Ascending aorta (tissue), 2 donors: ENCODE results near the gene MAML2. TPM values are rescaled to one million over a fixed set of nuclear protein-coding genes. Genes with fewer than 3 reads are reported as not detected.
"Not testable (repeated sequence)": the region's sequence is repeated elsewhere in the genome, so short reads cannot be mapped to it uniquely, and the experiment has no call there.

Source experiments
- DNase-seq, 2 donors: peaks; one replicate each; pipeline ENCODE4 v3.0.0-alpha.2; 2019; ENCODE audit warnings: low spot score in 2 of 2
- H3K27ac ChIP-seq, 2 donors: fragments of 200-600 bp; sonication (generic); one replicate each; pipeline ENCODE4 v1.5.1; 2016 to 2017; ENCODE audit warnings: mild to moderate bottlenecking in 1 of 2
- H3K27me3 ChIP-seq: fragments of 200-600 bp; sonication (generic); one replicate; pipeline ENCODE4 v1.5.1; 2017
- H3K36me3 ChIP-seq, 2 donors: fragments of 200-600 bp; sonication (generic); one replicate each; pipeline ENCODE4 v1.5.1; 2016
- H3K4me1 ChIP-seq, 2 donors: fragments of 200-600 bp; sonication (generic); one replicate each; pipeline ENCODE4 v1.5.1; 2016 to 2017; ENCODE audit warnings: mild to moderate bottlenecking in 1 of 2
- H3K4me3 ChIP-seq, 2 donors: fragments of 200-600 bp; sonication (generic); one replicate each; pipeline ENCODE4 v1.5.1; 2016 to 2017; ENCODE audit warnings: mild to moderate bottlenecking in 1 of 2
- H3K9me3 ChIP-seq, 2 donors: fragments of 200-600 bp; sonication (generic); one replicate each; pipeline ENCODE4 v1.5.1; 2016
- CTCF ChIP-seq, 3 experiments: fragments of 200-600 bp in 2 of 3; fragments of 450-650 bp in 1 of 3; sonication (generic) in 2 of 3; IDR thresholded peaks; one replicate each; pipeline ENCODE4 v1.5.1; 2016 to 2019; ENCODE audit warnings: antibody characterized with exemption in 3 of 3, mild to moderate bottlenecking in 1 of 3, moderate library complexity in 1 of 3
- intact Hi-C: fragments of 100-400 bp; cut with DNase I; formaldehyde crosslinking; loops from one replicate; pipeline ENCODE4 v1.15.1; 2023
- total RNA-seq: library from RNA; depleted of rRNA; stranded (reverse); fragments of >200 nt; gene quantifications from one replicate; pipeline ENCODE4 v1.1.0, GENCODE V29; 2016

Gene MAML2
- total RNA-seq, 1 donor from 2014 or later: 13.2 TPM

- no peak for DNase-seq
- intact Hi-C loops: no loop called here
- no peak overlapping the region for H3K27ac ChIP-seq
- H3K4me1 ChIP-seq: peaks cover 0 to 22% of the 10 kb centered on the region in 2 donors
- H3K36me3 ChIP-seq: no peaks in the 10 kb centered on the region
- no peak overlapping the region for H3K4me3 ChIP-seq
- no peaks in the 10 kb centered on the region for H3K9me3 ChIP-seq
- no peak for TF ChIP-seq CTCF (IDR thresholded peaks at IDR 0.05)
- no peaks in the 10 kb centered on the region for H3K27me3 ChIP-seq
These were observed 67.0 kb downstream of the MAML2 start for GRCh38 chr11:96275801-96276594.

DNA sequence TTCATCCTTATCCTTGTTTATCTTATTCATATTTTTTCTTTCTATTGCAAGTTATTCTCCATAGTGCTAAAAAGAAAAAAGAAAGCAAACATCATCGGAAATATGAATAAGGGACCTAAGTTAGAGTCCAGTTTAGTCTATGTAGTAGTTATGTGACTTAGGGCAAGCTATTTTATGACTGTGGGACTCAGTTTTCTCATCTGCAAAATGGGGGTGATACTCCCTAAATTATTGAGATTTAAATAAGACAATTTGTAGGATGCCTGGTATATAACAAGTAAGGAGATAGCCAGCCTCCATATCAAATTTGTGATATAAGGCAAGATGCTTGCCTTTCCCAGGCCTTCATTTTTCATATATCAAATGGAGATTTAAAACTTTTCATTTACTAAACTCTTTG is 69.5 kb downstream of the MAML2 start:
- DNase-seq: no peak
- intact Hi-C loops: loop anchor here (2.0 kb wide), 1 partner anchor 25 kb away; no protein-coding TSS in a partner anchor
- Histone ChIP-seq H3K4me1 (peaks cover 0 to 19% of the 10 kb centered on the region in 2 donors), H3K27me3 (no peaks in the 10 kb centered on the region), H3K9me3 (no peaks in the 10 kb centered on the region), H3K27ac (no peak overlapping the region), H3K36me3 (no peaks in the 10 kb centered on the region), H3K4me3 (no peak overlapping the region)
- TF ChIP-seq CTCF (IDR thresholded peaks at IDR 0.05): no peak

DNA sequence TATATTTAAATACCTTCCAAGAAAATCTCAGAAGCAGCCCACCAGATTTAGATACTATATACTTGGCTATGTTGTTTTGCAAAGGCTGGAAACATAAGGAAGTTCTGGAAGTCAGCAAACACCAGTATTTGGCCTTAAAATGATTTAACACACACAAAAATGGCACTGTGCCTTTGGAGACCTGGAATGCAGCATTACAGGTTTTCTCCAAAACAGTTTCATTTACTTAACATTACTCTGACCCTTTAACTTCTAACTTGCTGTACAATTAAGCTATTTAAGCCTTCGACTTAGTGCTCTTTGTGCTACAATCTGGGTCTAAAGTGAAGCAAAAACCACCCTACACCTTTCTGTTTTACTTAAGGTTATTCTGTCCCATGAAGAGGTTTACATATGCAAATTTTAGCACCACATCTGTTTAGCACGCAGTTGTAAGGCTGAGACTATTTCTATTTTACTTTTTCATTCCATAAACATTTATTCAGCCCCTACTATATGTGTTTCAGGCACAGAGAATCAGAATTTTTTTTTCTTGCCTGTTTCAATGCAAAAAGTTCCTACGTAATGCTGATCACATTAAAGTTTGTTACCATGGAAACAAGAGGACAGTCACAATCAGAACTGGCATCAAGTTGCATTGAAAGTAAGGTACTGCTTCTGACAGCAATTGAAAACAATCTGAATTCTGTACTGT is 70.3 kb downstream of the MAML2 start:
- Histone ChIP-seq H3K27ac (peak overlapping the region in 1 of 2 donors; percentile 27), H3K27me3 (no peaks in the 10 kb centered on the region), H3K9me3 (no peaks in the 10 kb centered on the region), H3K36me3 (no peaks in the 10 kb centered on the region), H3K4me3 (no peak overlapping the region), H3K4me1 (peaks cover 0 to 12% of the 10 kb centered on the region in 2 donors)
- intact Hi-C loops: loop anchor here (2.0 kb wide), 1 partner anchor 26 kb away; no protein-coding TSS in a partner anchor
- no peak for DNase-seq
- TF ChIP-seq CTCF (IDR thresholded peaks at IDR 0.05): no peak

DNA sequence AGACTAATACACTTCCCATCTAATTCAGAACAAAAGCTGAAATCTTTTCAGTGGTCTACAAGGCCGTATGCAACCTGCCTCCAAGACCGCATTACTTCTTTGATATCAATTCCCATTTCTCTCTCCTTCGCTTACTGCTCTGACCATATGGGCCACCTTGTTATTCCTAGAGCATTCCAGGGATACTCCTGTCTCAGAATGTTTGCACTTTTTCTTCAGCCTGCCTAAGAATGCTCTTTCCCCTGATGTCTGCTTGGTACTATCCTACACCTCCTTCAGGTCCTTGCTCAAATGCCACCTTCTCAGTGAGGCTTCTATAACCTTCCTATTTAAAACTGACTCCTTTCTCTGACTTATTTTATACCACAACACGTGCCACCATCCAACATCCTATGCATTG is 71.2 kb downstream of the MAML2 start:
- Histone ChIP-seq H3K36me3 (no peaks in the 10 kb centered on the region), H3K4me1 (peaks cover 6 to 17% of the 10 kb centered on the region in 2 donors), H3K9me3 (no peaks in the 10 kb centered on the region), H3K27ac (no peak overlapping the region), H3K4me3 (no peak overlapping the region), H3K27me3 (no peaks in the 10 kb centered on the region)
- no peak for DNase-seq
- no peak for TF ChIP-seq CTCF (IDR thresholded peaks at IDR 0.05)
- intact Hi-C loops: loop anchor here (2.0 kb wide), 1 partner anchor 27 kb away; no protein-coding TSS in a partner anchor

- intact Hi-C loops: not testable (repeated sequence)
These were observed 71.6 kb downstream of the MAML2 start for GRCh38 chr11:96271352-96271751.

GRCh38 chr11:96268527-96268926 is 74.5 kb downstream of the MAML2 start:
- H3K27me3 ChIP-seq, H3K9me3 ChIP-seq, DNase-seq, H3K27ac ChIP-seq, H3K4me3 ChIP-seq, H3K36me3 ChIP-seq, intact Hi-C loops: not testable (repeated sequence)
- peaks cover 8 to 30% of the 10 kb centered on the region in 2 donors for H3K4me1 ChIP-seq

More at GRCh38 chr11:96271352-96271751, 71.6 kb downstream of the MAML2 start:
- H3K4me1 ChIP-seq: peaks cover 6 to 17% of the 10 kb centered on the region in 2 donors
- not testable (repeated sequence) for H3K36me3 ChIP-seq, H3K27ac ChIP-seq, H3K27me3 ChIP-seq, H3K9me3 ChIP-seq, DNase-seq, H3K4me3 ChIP-seq
